COLO829 (cell line): ENCODE measurements around the gene PIP4P1.
A peak's percentile ranks its signal among the peaks of the same experiment; 100 is the strongest.

ENCODE experiments used
- DNase-seq: peaks from one replicate; pipeline ENCODE4 v3.0.0; 2012; ENCODE audit warnings: low spot score

The PIP4P1 gene

DNA sequence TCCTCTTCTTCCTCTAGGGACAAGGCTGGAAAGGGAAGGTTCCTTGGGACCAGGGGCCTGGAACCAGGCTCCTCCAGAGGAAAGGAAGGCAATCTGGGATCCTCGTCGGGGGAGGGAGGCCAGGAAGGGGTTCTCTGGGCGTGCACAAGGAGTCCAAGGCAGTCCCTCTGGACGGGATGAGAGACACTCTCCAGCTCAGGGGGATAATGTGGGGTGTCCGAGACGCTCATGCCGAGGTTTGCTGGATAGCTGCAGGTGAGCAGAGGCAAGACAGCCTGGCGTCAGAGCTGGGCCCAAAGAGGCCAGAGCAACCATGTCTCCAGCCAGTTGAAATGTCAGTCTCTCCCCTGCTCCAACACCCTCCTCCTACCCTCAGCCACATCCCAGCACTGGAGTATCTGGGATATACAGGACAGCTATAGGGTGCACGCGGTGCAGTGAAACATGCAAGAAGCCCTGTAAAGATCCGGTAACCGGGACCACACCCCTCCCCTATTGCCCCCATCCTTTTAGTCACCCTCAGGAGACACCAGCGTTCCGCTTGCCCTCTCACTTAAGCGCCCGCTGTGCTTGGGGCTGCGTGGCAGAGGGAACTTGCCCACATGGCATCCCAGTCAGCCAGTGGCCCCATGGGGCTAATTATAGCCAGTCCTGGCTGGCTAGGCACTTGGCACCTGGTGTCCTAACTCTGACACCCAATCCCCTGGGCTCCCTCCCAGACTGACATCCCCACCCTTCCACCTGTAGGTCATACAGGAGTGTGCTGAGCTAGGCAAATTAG, 25.5 kb downstream of the PIP4P1 start, which contains the start of gene KLHL33:
Gene KLHL33 (minus strand): TSS at position 585 of the 781 bp plus-strand sequence. CDS start 355 bp downstream, at position 230.
- no peak for DNase-seq

DNA sequence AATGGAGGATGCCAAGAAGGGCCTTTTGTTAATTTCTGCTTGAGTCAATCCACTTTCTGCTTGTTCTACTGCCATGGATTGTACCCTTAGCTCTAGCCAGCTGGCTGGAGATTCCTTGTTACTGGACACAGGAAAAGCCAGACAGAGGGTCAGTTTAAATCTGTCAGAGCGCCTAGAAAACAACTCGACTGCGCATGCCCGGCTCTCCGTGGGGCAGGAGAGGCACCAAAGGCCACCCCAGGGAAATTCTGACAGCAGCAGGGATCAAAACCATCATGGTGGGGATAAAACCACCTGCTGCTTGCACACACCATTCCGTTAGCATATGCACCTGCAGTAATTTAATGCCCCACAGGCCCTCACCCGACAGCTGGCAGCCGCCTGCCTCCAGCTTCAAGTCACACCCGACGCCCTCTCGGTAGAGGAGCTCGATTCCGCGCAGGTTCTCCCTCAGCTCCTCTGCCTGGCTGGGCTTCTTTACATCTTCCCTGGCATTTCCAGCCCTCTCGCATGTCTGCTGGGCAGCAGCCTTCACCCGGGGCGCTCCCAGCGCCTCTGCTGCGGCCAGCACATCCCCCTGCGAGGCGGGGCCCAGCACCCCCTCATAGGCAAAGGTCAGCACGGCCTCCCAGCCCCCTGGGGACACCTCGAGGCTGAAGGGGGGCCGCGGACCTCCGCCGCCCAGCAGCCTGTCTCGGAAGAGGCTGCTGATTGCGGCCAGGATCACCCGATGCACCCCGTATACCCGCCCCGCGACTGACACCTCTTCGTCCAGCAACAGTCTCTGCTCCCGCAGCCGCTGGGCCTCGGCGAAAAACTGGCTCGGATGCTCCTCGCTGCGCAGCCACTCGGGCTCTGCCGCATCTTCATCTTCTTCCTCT, 26.3 kb downstream of the PIP4P1 start:
- no peak for DNase-seq

DNA sequence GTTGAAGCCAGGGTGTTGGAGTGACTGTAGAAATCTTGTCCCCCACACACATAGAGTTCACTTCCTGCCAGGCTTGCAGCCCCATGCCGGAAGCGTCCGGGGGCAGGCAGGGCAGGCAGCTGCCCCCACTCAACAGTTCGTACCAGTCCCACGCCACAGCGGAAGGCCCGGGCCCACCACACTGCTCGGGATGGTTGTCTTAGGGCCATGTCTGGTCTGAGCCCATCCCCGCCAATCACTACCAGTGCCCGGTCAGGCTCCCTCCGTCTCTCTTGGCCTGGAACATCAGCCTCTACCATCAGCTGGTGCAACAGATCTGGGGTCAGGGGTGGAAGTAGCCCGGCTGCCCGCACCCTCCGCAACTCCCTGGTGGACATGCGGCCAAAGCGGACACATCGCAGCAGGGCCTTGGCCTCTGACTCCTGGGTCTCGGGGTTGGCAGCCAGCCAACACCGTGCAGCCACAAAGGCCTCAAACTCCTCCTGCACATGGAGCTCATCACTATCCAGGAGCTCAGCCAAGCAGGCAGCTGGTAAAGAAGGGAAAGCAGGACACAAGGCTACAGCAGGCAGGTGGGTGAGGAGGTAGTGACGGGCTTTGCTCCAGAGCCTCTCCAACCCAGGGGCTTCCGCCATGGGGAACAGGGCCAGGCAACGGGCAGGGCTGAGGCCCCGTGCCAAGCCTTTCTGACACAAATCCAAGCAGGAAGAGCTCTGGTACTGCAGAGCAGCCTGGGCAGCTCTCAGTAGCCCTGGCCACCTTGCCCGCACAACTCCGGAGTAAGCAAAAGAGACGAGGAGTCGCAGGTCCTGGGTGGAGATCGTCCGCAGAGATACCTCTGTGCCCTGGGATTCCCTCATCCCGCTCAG, 31.2 kb downstream of the PIP4P1 start:
- DNase-seq = no peak

GRCh38 chr14:20428802-20429201, 32.4 kb downstream of the PIP4P1 start:
- DNase-seq = no peak

- DNase-seq = no peak
Measured at GRCh38 chr14:20428010-20428365, 33.2 kb downstream of the PIP4P1 start.

DNA sequence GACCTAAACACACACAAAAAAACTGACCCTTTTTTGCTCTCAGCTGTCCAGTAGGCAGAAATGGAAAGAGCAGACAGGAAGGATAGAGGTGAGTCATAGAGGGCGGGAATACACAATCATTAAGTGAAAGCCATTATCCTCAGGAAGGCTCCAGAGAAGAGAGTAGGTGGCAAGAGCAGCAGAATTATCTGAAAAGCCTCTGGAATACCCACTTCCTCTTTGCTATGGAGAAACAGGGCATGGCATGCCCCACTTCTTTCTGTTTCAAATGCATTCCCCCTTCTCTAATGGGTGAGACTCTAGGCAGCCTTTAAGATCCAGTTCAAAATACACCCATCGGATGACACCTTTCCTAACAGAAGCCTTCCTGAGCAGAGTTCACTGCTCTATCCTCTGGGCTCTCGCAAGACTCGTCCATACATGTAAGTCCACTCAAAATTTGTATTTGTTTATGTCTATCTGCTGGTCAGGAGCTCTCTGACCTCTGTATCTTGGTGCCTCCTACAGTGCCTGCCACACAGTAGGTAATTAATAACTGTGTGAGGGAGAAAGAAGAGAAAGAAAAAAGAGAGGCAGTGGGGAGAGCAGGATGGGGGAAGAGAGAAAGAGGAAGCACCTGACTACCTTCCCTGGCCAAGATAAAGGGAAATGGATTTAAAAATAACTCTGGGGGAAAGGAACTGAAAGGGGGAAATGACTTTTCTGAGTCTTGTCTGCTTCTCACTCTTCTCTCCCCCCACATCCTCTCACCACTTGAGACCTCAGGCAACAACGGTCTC, 33.8 kb downstream of the PIP4P1 start:
- peak; percentile 91 for DNase-seq

DNA sequence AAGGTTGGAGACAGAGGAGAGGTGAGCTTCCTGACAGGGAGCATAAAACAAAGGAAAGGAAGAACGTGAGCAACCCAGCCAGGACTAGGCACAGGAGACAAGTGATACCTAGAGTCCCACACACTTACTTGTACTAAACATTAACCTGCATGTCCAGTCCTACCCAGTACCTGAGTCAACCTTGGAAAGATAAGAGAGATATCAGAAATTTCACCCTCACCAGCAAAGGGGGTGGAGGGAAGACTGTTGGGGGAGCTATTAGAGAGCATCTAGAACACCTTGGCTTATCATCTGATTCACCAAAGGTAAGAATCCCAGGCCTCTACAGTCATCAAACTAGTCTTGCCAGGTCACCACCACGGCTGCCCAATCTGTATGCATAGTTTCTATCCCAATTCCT, 36.4 kb downstream of the PIP4P1 start:
- DNase-seq = no peak

GRCh38 chr14:20422886-20423285, 38.3 kb downstream of the PIP4P1 start:
- DNase-seq = no peak

DNA sequence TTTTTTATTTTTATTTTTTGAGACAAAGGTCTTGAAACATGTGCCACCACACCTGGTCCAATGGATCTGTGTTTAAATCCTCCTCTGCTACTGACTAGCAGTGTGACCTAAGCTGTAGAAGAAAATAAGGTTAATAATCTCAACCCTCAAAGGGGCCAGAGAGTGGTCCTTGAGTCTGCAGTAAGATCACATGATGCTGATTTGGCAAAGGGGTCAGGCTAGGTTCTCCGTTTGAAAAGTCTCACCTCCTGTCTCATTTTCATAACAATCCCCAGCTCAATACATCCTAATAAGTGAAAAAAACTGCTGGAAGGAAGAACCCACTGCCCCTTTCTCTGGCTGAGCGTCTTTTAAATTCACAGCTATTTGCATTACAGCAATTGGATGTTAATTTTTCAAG, 40.0 kb downstream of the PIP4P1 start:
- DNase-seq = no peak

DNA sequence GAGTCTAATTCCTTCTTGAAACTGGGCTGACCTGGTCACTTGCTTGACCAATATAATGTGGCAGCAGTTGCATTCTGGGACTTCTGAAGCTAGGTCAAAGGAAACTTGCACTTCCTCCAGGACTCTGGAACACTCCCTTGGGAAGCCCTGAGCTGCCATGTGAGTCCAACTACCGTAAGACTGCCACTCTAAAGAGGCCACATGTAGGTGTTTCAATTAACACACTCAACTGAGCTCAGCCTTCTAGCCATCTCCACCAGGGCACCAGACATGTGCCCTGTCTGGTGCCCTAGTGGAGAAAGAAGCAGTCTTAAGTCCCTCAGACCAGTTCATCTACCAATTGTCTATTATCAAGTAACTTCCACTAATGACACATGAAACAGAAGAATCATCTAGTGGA, 41.8 kb downstream of the PIP4P1 start:
- no peak for DNase-seq

GRCh38 chr14:20418501-20418909, 42.7 kb downstream of the PIP4P1 start:
- DNase-seq = no peak

DNA sequence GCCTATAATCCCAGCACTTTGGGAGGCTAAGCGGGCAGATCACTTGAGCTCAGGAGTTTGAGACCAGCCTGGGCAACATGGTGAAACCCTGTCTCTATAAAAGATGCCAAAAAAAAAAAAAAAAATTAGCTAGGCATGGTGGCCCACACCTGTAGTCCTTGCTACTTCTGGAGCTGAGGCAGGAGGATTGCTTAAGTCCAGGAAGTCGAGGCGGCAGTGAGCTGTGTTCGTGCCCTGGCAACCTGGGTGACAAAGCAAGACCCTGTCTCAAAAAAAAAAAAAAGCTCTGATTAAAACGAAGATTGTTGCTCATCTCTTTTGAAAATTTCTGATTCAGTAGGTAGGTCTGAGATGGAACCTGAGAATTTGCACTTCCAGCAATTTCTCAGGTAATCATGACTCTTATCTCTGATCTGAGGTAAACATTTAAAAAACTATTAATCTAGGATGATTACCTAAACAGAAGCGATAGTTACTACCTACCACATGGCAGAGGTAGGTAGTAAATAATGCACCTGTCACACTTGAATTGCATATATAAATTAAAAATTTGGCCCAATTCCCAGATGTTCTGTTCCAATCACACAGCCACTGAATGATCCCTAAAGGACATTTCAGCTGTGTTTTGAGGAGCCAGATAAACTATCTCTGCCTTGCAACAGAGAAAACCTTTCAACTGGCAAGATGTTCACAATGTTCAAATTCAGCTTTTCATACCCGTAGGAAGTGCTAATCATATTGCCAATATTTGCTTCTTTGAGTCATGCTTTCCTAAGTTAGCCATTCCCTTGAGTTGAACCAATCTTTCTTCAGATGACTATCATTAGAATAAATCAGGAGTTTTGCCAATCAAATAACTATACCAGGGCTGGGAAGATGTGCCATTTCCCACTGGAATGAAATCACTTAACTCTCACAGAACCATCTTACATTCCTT, 43.7 kb downstream of the PIP4P1 start:
- DNase-seq = no peak

- DNase-seq = no peak
Measured at GRCh38 chr14:20416223-20416622, 45.0 kb downstream of the PIP4P1 start.

DNA sequence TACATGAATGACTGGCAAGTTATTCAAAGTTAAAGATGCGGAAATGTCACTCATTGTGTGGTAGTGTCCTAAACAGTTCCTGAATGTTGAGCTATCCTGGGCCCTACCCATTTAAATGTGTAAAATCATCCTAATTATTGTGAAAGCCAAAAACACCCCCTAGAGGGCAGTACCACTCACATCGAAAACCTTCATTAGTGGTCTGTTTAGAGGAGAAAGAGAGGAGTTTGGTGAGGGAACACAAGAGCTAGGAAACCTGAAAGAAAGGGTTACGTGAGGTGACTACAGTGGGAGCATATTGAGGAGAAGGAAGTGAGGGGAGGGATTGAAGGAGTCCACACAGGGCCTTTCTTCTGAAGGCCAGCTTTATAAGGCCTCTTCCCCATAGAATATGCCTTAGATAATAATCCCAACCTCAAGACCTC, 45.4 kb downstream of the PIP4P1 start:
- peak; percentile 51 for DNase-seq

DNA sequence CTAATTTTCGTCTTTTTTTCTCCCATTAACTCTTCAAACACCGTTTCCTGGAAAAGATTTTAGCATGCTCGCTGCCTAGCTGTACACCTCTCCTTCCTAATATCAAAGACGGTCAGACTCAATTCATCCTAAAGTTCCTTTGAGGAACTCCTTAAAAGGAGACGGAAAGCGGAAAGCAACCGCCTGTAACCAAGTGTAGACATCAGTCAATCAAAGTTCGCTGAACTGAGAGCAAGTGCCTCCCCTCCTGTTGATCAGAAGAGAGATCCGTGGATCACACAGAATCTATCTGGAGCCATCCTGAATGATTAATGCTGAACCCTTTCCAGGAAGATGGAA, 47.5 kb downstream of the PIP4P1 start:
- DNase-seq = no peak

- DNase-seq = peak; percentile 59
Measured at GRCh38 chr14:20412876-20413743, 48.1 kb downstream of the PIP4P1 start, which contains the start of gene TEP1. TSS of gene TEP1 (minus strand) at chr14:20413501. CDS start at chr14:20408439, 5,062 bp downstream.

GRCh38 chr14:20412411-20412810, 48.8 kb downstream of the PIP4P1 start:
- no peak for DNase-seq

DNA sequence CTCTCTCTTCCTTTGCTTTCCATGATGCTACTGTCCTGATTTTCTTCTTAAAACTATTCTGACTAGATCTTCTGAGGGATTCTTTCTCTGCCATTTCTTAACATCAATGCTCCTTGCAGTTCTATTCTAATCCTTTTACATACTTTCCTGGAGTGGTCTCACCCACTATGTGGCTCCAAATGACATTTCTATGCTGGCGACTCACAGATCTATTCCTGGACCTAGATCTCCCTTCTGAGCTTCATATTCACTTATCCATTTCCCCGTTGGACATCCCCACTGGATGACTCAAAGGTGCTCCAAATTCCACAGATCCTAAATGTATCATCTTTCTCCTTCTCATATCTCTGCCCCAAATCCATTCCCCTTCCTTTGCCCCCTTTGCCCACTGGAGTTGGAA, 52.0 kb downstream of the PIP4P1 start:
- no peak for DNase-seq
